ENCODE data around the gene INTS15. TPM values are rescaled to one million over a fixed set of nuclear protein-coding genes. Genes with fewer than 3 reads are reported as not detected.

INTS15 gene
- total and polyA plus RNA-seq, 9 of the 15 experiments (the other 6 are each of a cell fraction or from before 2014, with no cell fraction given): 0.52 to 28.9 (median 11.6) TPM

GRCh38 chr7:6622134-6622710 lies 32.4 kb downstream of the INTS15 start:
- Histone ChIP-seq H4K20me1 (replicated peaks; ENCODE audit: control insufficient read depth, insufficient read depth, low read length) (no peaks in the 10 kb centered on the region), H3K4me3 (no peak overlapping the region), H3K9me1 (ENCODE audit: control insufficient read depth, insufficient read depth, low read length) (no peaks in the 10 kb centered on the region), H3K27me3 (ENCODE audit: control insufficient read depth in 2 of 2, insufficient read depth in 2 of 2, low read length in 2 of 2) (peaks cover 34 to 70% of the 10 kb centered on the region in 2 experiments), H3K4me1 (replicated peaks in 1 of 2; ENCODE audit: control insufficient read depth in 2 of 2, insufficient read depth in 2 of 2, low read length in 2 of 2) (peaks cover 0 to 17% of the 10 kb centered on the region in 2 experiments; a peak in 2 of 5 replicates), H3K36me3 (ENCODE audit: control insufficient read depth, insufficient read depth, low read length) (no peaks in the 10 kb centered on the region), H3K27ac (ENCODE audit: extremely low read depth, low read depth, low read length) (no peak overlapping the region), H3K9me3 (replicated peaks; ENCODE audit: control insufficient read depth, insufficient read depth, low read depth, low read length) (no peaks in the 10 kb centered on the region), H3K4me2 (ENCODE audit: insufficient read depth, low read length) (no peak overlapping the region), H3K79me2 (ENCODE audit: control insufficient read depth, insufficient read depth, low read length) (no peaks in the 10 kb centered on the region), H2AFZ (ENCODE audit: low read depth, low read length) (no peak overlapping the region), H3K9ac (ENCODE audit: insufficient read depth in 1 of 2, low read depth in 2 of 2, low read length in 2 of 2) (no peak overlapping the region)
- TF ChIP-seq MEF2D (tag; conservative IDR thresholded peaks at IDR 0.05; ENCODE audit: low read depth) (no peak), CTBP1 (IDR thresholded peaks at IDR 0.05; ENCODE audit: borderline replicate concordance) (no peak), ZNF384 (IDR thresholded peaks at IDR 0.05; ENCODE audit: low read depth, low read length) (no peak), PRMT5 (CRISPR knock-in tag; IDR thresholded peaks at IDR 0.05) (no peak)
- intact Hi-C loops (cut with micrococcal nuclease): no loop called here
- POLR2A ChIA-PET: interaction anchor here (1.1 to 2.2 kb wide), 3 partner anchors 8 to 11 kb away, joined by 3 to 7 read pairs (median 4); no protein-coding TSS in a partner anchor
- CTCF ChIA-PET (ENCODE audit: low intra/inter-chr PET ratio): no interaction called here
- FAIRE-seq: no peak
- no TSS peak for BruUV-seq (replicated peaks)
- 63% methylated on average over 25 of the region's 67 CpGs for WGBS (ENCODE audit: insufficient coverage, low coverage, missing lambda C conversion rate)
- no peak for ATAC-seq
- in situ Hi-C loops (cut with MboI): no loop called here
- DNase-seq (ENCODE audit: extremely low read depth in 1 of 4, low spot score in 3 of 4): no peak

- no peak for DNase-seq (ENCODE audit: extremely low read depth in 1 of 4, low spot score in 3 of 4)
- intact Hi-C loops (cut with micrococcal nuclease) (no loop called here), in situ Hi-C loops (cut with MboI) (no loop called here)
- Histone ChIP-seq H3K4me2 (ENCODE audit: insufficient read depth, low read length) (no peak overlapping the region), H4K20me1 (replicated peaks; ENCODE audit: control insufficient read depth, insufficient read depth, low read length) (no peaks in the 10 kb centered on the region), H3K27me3 (ENCODE audit: control insufficient read depth in 2 of 2, insufficient read depth in 2 of 2, low read length in 2 of 2) (peaks cover 28 to 56% of the 10 kb centered on the region in 2 experiments; a peak in 4 of 5 replicates), H3K27ac (ENCODE audit: extremely low read depth, low read depth, low read length) (no peak overlapping the region), H3K9me1 (ENCODE audit: control insufficient read depth, insufficient read depth, low read length) (no peaks in the 10 kb centered on the region), H3K79me2 (ENCODE audit: control insufficient read depth, insufficient read depth, low read length) (no peaks in the 10 kb centered on the region), H3K4me3 (no peak overlapping the region), H3K9me3 (replicated peaks; ENCODE audit: control insufficient read depth, insufficient read depth, low read depth, low read length) (no peaks in the 10 kb centered on the region; the same call in 1 of the 2 replicates), H3K9ac (ENCODE audit: insufficient read depth in 1 of 2, low read depth in 2 of 2, low read length in 2 of 2) (no peak overlapping the region), H3K4me1 (replicated peaks in 1 of 2; ENCODE audit: control insufficient read depth in 2 of 2, insufficient read depth in 2 of 2, low read length in 2 of 2) (peaks cover 0 to 17% of the 10 kb centered on the region in 2 experiments; a peak in 2 of 5 replicates), H2AFZ (ENCODE audit: low read depth, low read length) (peak overlapping the region; percentile 23; the same call in 1 of the 2 replicates), H3K36me3 (ENCODE audit: control insufficient read depth, insufficient read depth, low read length) (no peaks in the 10 kb centered on the region)
- CTCF ChIA-PET (ENCODE audit: low intra/inter-chr PET ratio): no interaction called here
- WGBS (ENCODE audit: insufficient coverage, low coverage, missing lambda C conversion rate): 7% methylated on average over 15 of the region's 15 CpGs
- no peak for FAIRE-seq
- ATAC-seq: peak; percentile 27; the same call in 1 of the 3 replicates
- no TSS peak for BruUV-seq (replicated peaks)
- POLR2A ChIA-PET: no interaction called here
- 0 out of 2 replicates have a peak, but pooled peaks have one; percentile 18 for TF ChIP-seq REST (IDR thresholded peaks at IDR 0.05; ENCODE audit: borderline replicate concordance)
- TF ChIP-seq REST (CRISPR knock-in tag; IDR thresholded peaks at IDR 0.05; ENCODE audit: low read depth): no peak
- no peak for TF ChIP-seq SAFB2 (IDR thresholded peaks at IDR 0.05; ENCODE audit: borderline replicate concordance, low read depth, low read length, severe bottlenecking)
Measured at GRCh38 chr7:6623589-6624245, 33.9 kb downstream of the INTS15 start.

All from K562 (cell line).